ENCODE data around the gene PROSER3. TPM values are rescaled to one million over a fixed set of nuclear protein-coding genes. Genes with fewer than 3 reads are reported as not detected.

PROSER3 gene
- total and polyA plus RNA-seq, 2 experiments from 2014 or later = 2.7 to 12.6 TPM

- Histone ChIP-seq H3F3A (ENCODE audit: insufficient read depth) (no peaks in the 10 kb centered on the region), H4K20me1 (ENCODE audit: insufficient read depth) (no peaks in the 10 kb centered on the region), H3K4me2 (ENCODE audit: unreplicated experiment) (no peak overlapping the region), H3K9ac (no peak overlapping the region), H3K27ac (no peak overlapping the region), H3K79me2 (ENCODE audit: insufficient read depth) (no peaks in the 10 kb centered on the region), H3K4me1 (ENCODE audit: insufficient read depth) (no peaks in the 10 kb centered on the region), H2AFZ (no peak overlapping the region), H3K27me3 (replicated peaks; ENCODE audit: insufficient read depth) (0 out of 2 replicates have a peak, but pooled peaks cover 5% of the 10 kb centered on the region), H3K9me2 (ENCODE audit: insufficient read depth) (no peaks in the 10 kb centered on the region), H3K36me3 (ENCODE audit: low read depth) (no peaks in the 10 kb centered on the region), H3K4me3 (no peak overlapping the region), H3K9me3 (ENCODE audit: low read depth) (no peaks in the 10 kb centered on the region)
- in situ Hi-C loops (cut with MboI) = no loop called here
- WGBS, 2 experiments (ENCODE audit: low coverage in 1 of 2, low lambda C conversion rate in 2 of 2, missing lambda C conversion rate in 2 of 2) = 43 to 47% methylated on average over 11 of the region's 11 CpGs
- TF ChIP-seq EZH2phosphoT487 (IDR thresholded peaks at IDR 0.05; ENCODE audit: insufficient read depth, low read depth) = no peak
- TF ChIP-seq EZH2 (IDR thresholded peaks at IDR 0.05; ENCODE audit: insufficient read depth, poor library complexity, severe bottlenecking) = no peak
- DNase-seq = no peak
Observed at GRCh38 chr19:35813043-35813890, 55.3 kb downstream of the PROSER3 start.

GRCh38 chr19:35816262-35816661, 58.3 kb downstream of the PROSER3 start:
- 0 out of 2 replicates have a peak, but pooled peaks cover 5% of the 10 kb centered on the region for H3K27me3 ChIP-seq (replicated peaks; ENCODE audit: insufficient read depth)
- H4K20me1 ChIP-seq (ENCODE audit: insufficient read depth) = no peaks in the 10 kb centered on the region
- no peaks in the 10 kb centered on the region for H3F3A ChIP-seq (ENCODE audit: insufficient read depth)
- TF ChIP-seq EZH2phosphoT487 (IDR thresholded peaks at IDR 0.05; ENCODE audit: insufficient read depth, low read depth) (no peak), EZH2 (IDR thresholded peaks at IDR 0.05; ENCODE audit: insufficient read depth, poor library complexity, severe bottlenecking) (no peak)
- in situ Hi-C loops (cut with MboI) = no loop called here
- H3K4me3 ChIP-seq = no peak overlapping the region
- H3K79me2 ChIP-seq (ENCODE audit: insufficient read depth) = no peaks in the 10 kb centered on the region
- no peaks in the 10 kb centered on the region for H3K9me3 ChIP-seq (ENCODE audit: low read depth)
- H3K36me3 ChIP-seq (ENCODE audit: low read depth) = no peaks in the 10 kb centered on the region
- H2AFZ ChIP-seq = no peak overlapping the region
- no peaks in the 10 kb centered on the region for H3K4me1 ChIP-seq (ENCODE audit: insufficient read depth)
- H3K27ac ChIP-seq = no peak overlapping the region
- DNase-seq = no peak
- no peaks in the 10 kb centered on the region for H3K9me2 ChIP-seq (ENCODE audit: insufficient read depth)
- no peak overlapping the region for H3K9ac ChIP-seq
- 11 to 21% methylated on average over 6 of the region's 6 CpGs for WGBS, 2 experiments (ENCODE audit: low coverage in 1 of 2, low lambda C conversion rate in 2 of 2, missing lambda C conversion rate in 2 of 2)
- H3K4me2 ChIP-seq (ENCODE audit: unreplicated experiment) = no peak overlapping the region

GRCh38 chr19:35816846-35817245, 58.9 kb downstream of the PROSER3 start:
- TF ChIP-seq EZH2phosphoT487 (IDR thresholded peaks at IDR 0.05; ENCODE audit: insufficient read depth, low read depth) = no peak
- no peak for TF ChIP-seq EZH2 (IDR thresholded peaks at IDR 0.05; ENCODE audit: insufficient read depth, poor library complexity, severe bottlenecking)

GRCh38 chr19:35818445-35818844, 60.5 kb downstream of the PROSER3 start:
- Histone ChIP-seq H3K4me3 (no peak overlapping the region), H3F3A (ENCODE audit: insufficient read depth) (no peaks in the 10 kb centered on the region), H3K79me2 (ENCODE audit: insufficient read depth) (no peaks in the 10 kb centered on the region), H2AFZ (no peak overlapping the region), H3K4me1 (ENCODE audit: insufficient read depth) (no peaks in the 10 kb centered on the region), H3K9ac (no peak overlapping the region), H3K9me2 (ENCODE audit: insufficient read depth) (no peaks in the 10 kb centered on the region), H3K27ac (no peak overlapping the region), H3K4me2 (ENCODE audit: unreplicated experiment) (no peak overlapping the region), H3K9me3 (ENCODE audit: low read depth) (no peaks in the 10 kb centered on the region), H3K27me3 (replicated peaks; ENCODE audit: insufficient read depth) (no peaks in the 10 kb centered on the region), H4K20me1 (ENCODE audit: insufficient read depth) (no peaks in the 10 kb centered on the region), H3K36me3 (ENCODE audit: low read depth) (no peaks in the 10 kb centered on the region)
- in situ Hi-C loops (cut with MboI) = no loop called here
- DNase-seq = no peak
- WGBS, 2 experiments (ENCODE audit: low coverage in 1 of 2, low lambda C conversion rate in 2 of 2, missing lambda C conversion rate in 2 of 2) = 26% methylated on average over 3 of the region's 3 CpGs
- TF ChIP-seq EZH2 (IDR thresholded peaks at IDR 0.05; ENCODE audit: insufficient read depth, poor library complexity, severe bottlenecking) (no peak), EZH2phosphoT487 (IDR thresholded peaks at IDR 0.05; ENCODE audit: insufficient read depth, low read depth) (no peak)

More at GRCh38 chr19:35816846-35817245, 58.9 kb downstream of the PROSER3 start:
- no peaks in the 10 kb centered on the region for H3K79me2 ChIP-seq (ENCODE audit: insufficient read depth)
- in situ Hi-C loops (cut with MboI) = no loop called here
- no peak overlapping the region for H3K27ac ChIP-seq
- no peak overlapping the region for H3K4me3 ChIP-seq
- no peak for DNase-seq
- H4K20me1 ChIP-seq (ENCODE audit: insufficient read depth) = no peaks in the 10 kb centered on the region
- H3F3A ChIP-seq (ENCODE audit: insufficient read depth) = no peaks in the 10 kb centered on the region
- no peak overlapping the region for H2AFZ ChIP-seq
- H3K4me2 ChIP-seq (ENCODE audit: unreplicated experiment) = no peak overlapping the region
- H3K36me3 ChIP-seq (ENCODE audit: low read depth) = no peaks in the 10 kb centered on the region
- H3K27me3 ChIP-seq (replicated peaks; ENCODE audit: insufficient read depth) = 0 out of 2 replicates have a peak, but pooled peaks cover 5% of the 10 kb centered on the region
- WGBS, 2 experiments (ENCODE audit: low coverage in 1 of 2, low lambda C conversion rate in 2 of 2, missing lambda C conversion rate in 2 of 2) = 72 to 75% methylated on average over 9 of the region's 9 CpGs
- H3K9me2 ChIP-seq (ENCODE audit: insufficient read depth) = no peaks in the 10 kb centered on the region
- H3K9me3 ChIP-seq (ENCODE audit: low read depth) = no peaks in the 10 kb centered on the region
- no peak overlapping the region for H3K9ac ChIP-seq
- H3K4me1 ChIP-seq (ENCODE audit: insufficient read depth) = no peaks in the 10 kb centered on the region

Other genes starting within 250 kb of the PROSER3 start
- gene DMKN, start 244.5 kb upstream of the PROSER3 start, total RNA-seq (2014; rRNA removed; shearing (Covaris generic)) = 20.0 and 25.4 TPM in 2 replicates
- gene DMKN, start 244.5 kb upstream of the PROSER3 start, polyA plus RNA-seq (2016; fragmentation: Nextera tagmentation; extraction: Ambion mirVana) = 30.9 and 34.5 TPM in 2 replicates
- 3.2 and 4.3 TPM in 2 replicates for gene SBSN, start 229.9 kb upstream of the PROSER3 start, total RNA-seq (2014; rRNA removed; shearing (Covaris generic))
- 7.9 and 8.8 TPM in 2 replicates for gene SBSN, start 229.9 kb upstream of the PROSER3 start, polyA plus RNA-seq (2016; fragmentation: Nextera tagmentation; extraction: Ambion mirVana)
- gene GAPDHS, start 224.7 kb upstream of the PROSER3 start, total RNA-seq (2014; rRNA removed; shearing (Covaris generic)) = not detected in 2 replicates
- not detected in 2 replicates for gene GAPDHS, start 224.7 kb upstream of the PROSER3 start, polyA plus RNA-seq (2016; fragmentation: Nextera tagmentation; extraction: Ambion mirVana)
- 108 and 129 TPM in 2 replicates for gene TMEM147, start 212.6 kb upstream of the PROSER3 start, total RNA-seq (2014; rRNA removed; shearing (Covaris generic))
- 203 and 214 TPM in 2 replicates for gene TMEM147, start 212.6 kb upstream of the PROSER3 start, polyA plus RNA-seq (2016; fragmentation: Nextera tagmentation; extraction: Ambion mirVana)
- gene ATP4A, start 194.5 kb upstream of the PROSER3 start, total RNA-seq (2014; rRNA removed; shearing (Covaris generic)) = not detected in 2 replicates
- gene ATP4A, start 194.5 kb upstream of the PROSER3 start, polyA plus RNA-seq (2016; fragmentation: Nextera tagmentation; extraction: Ambion mirVana) = not detected in 2 replicates
- gene PMIS2, start 172.0 kb upstream of the PROSER3 start, total RNA-seq (2014; rRNA removed; shearing (Covaris generic)) = not detected in 2 replicates
- not detected in 2 replicates for gene PMIS2, start 172.0 kb upstream of the PROSER3 start, polyA plus RNA-seq (2016; fragmentation: Nextera tagmentation; extraction: Ambion mirVana)
- 8.5 and 10.1 TPM in 2 replicates for gene HAUS5, start 145.4 kb upstream of the PROSER3 start, total RNA-seq (2014; rRNA removed; shearing (Covaris generic))
- 7.4 and 9.6 TPM in 2 replicates for gene HAUS5, start 145.4 kb upstream of the PROSER3 start, polyA plus RNA-seq (2016; fragmentation: Nextera tagmentation; extraction: Ambion mirVana)
- gene RBM42, start 129.1 kb upstream of the PROSER3 start, total RNA-seq (2014; rRNA removed; shearing (Covaris generic)) = 57.3 and 74.7 TPM in 2 replicates
- 82.5 and 86.2 TPM in 2 replicates for gene RBM42, start 129.1 kb upstream of the PROSER3 start, polyA plus RNA-seq (2016; fragmentation: Nextera tagmentation; extraction: Ambion mirVana)
- gene ETV2, start 116.4 kb upstream of the PROSER3 start, total RNA-seq (2014; rRNA removed; shearing (Covaris generic)) = not detected in 2 replicates
- 0.91 and 0.93 TPM in 2 replicates for gene ETV2, start 116.4 kb upstream of the PROSER3 start, polyA plus RNA-seq (2016; fragmentation: Nextera tagmentation; extraction: Ambion mirVana)
- 328 and 423 TPM in 2 replicates for gene COX6B1, start 109.9 kb upstream of the PROSER3 start, total RNA-seq (2014; rRNA removed; shearing (Covaris generic))
- gene COX6B1, start 109.9 kb upstream of the PROSER3 start, polyA plus RNA-seq (2016; fragmentation: Nextera tagmentation; extraction: Ambion mirVana) = 448 and 472 TPM in 2 replicates
- gene UPK1A, start 91.7 kb upstream of the PROSER3 start, total RNA-seq (2014; rRNA removed; shearing (Covaris generic)) = not detected in 2 replicates
- gene UPK1A, start 91.7 kb upstream of the PROSER3 start, polyA plus RNA-seq (2016; fragmentation: Nextera tagmentation; extraction: Ambion mirVana) = not detected in 2 replicates
- gene ZBTB32, start 53.6 kb upstream of the PROSER3 start, total RNA-seq (2014; rRNA removed; shearing (Covaris generic)) = not detected in 2 replicates
- not detected in 2 replicates for gene ZBTB32, start 53.6 kb upstream of the PROSER3 start, polyA plus RNA-seq (2016; fragmentation: Nextera tagmentation; extraction: Ambion mirVana)
- 6.8 and 7.5 TPM in 2 replicates for gene KMT2B, start 40.2 kb upstream of the PROSER3 start, total RNA-seq (2014; rRNA removed; shearing (Covaris generic))
- 4.0 and 4.1 TPM in 2 replicates for gene KMT2B, start 40.2 kb upstream of the PROSER3 start, polyA plus RNA-seq (2016; fragmentation: Nextera tagmentation; extraction: Ambion mirVana)
- 1.4 TPM in 1 of 2 replicates, not detected in the other for gene IGFLR1, start 15.7 kb upstream of the PROSER3 start, total RNA-seq (2014; rRNA removed; shearing (Covaris generic))
- 3.2 and 3.3 TPM in 2 replicates for gene IGFLR1, start 15.7 kb upstream of the PROSER3 start, polyA plus RNA-seq (2016; fragmentation: Nextera tagmentation; extraction: Ambion mirVana)
- 10.7 and 18.8 TPM in 2 replicates for gene U2AF1L4, start 12.8 kb upstream of the PROSER3 start, total RNA-seq (2014; rRNA removed; shearing (Covaris generic))
- 23.1 and 25.3 TPM in 2 replicates for gene U2AF1L4, start 12.8 kb upstream of the PROSER3 start, polyA plus RNA-seq (2016; fragmentation: Nextera tagmentation; extraction: Ambion mirVana)
- gene PSENEN, start 12.5 kb upstream of the PROSER3 start, total RNA-seq (2014; rRNA removed; shearing (Covaris generic)) = 15.7 and 21.6 TPM in 2 replicates
- 99.7 and 108 TPM in 2 replicates for gene PSENEN, start 12.5 kb upstream of the PROSER3 start, polyA plus RNA-seq (2016; fragmentation: Nextera tagmentation; extraction: Ambion mirVana)
- gene LIN37, start 9.6 kb upstream of the PROSER3 start, total RNA-seq (2014; rRNA removed; shearing (Covaris generic)) = 12.0 and 12.3 TPM in 2 replicates
- gene LIN37, start 9.6 kb upstream of the PROSER3 start, polyA plus RNA-seq (2016; fragmentation: Nextera tagmentation; extraction: Ambion mirVana) = 9.5 and 9.7 TPM in 2 replicates
- gene HSPB6, start 1.1 kb upstream of the PROSER3 start, total RNA-seq (2014; rRNA removed; shearing (Covaris generic)) = 14.1 and 24.3 TPM in 2 replicates
- gene HSPB6, start 1.1 kb upstream of the PROSER3 start, polyA plus RNA-seq (2016; fragmentation: Nextera tagmentation; extraction: Ambion mirVana) = 220 and 238 TPM in 2 replicates
- 2.0 and 24.9 TPM in 2 replicates for gene ARHGAP33, start 17.4 kb downstream of the PROSER3 start, total RNA-seq (2014; rRNA removed; shearing (Covaris generic))
- 1.1 and 1.9 TPM in 2 replicates for gene ARHGAP33, start 17.4 kb downstream of the PROSER3 start, polyA plus RNA-seq (2016; fragmentation: Nextera tagmentation; extraction: Ambion mirVana)
- not detected in 2 replicates for gene PRODH2, start 54.7 kb downstream of the PROSER3 start, total RNA-seq (2014; rRNA removed; shearing (Covaris generic))
- not detected in 2 replicates for gene PRODH2, start 54.7 kb downstream of the PROSER3 start, polyA plus RNA-seq (2016; fragmentation: Nextera tagmentation; extraction: Ambion mirVana)
- gene NPHS1, start 94.3 kb downstream of the PROSER3 start, total RNA-seq (2014; rRNA removed; shearing (Covaris generic)) = not detected in 2 replicates
- not detected in 2 replicates for gene NPHS1, start 94.3 kb downstream of the PROSER3 start, polyA plus RNA-seq (2016; fragmentation: Nextera tagmentation; extraction: Ambion mirVana)
- gene KIRREL2, start 98.7 kb downstream of the PROSER3 start, total RNA-seq (2014; rRNA removed; shearing (Covaris generic)) = not detected in 2 replicates
- not detected in 2 replicates for gene KIRREL2, start 98.7 kb downstream of the PROSER3 start, polyA plus RNA-seq (2016; fragmentation: Nextera tagmentation; extraction: Ambion mirVana)
- gene APLP1, start 110.4 kb downstream of the PROSER3 start, total RNA-seq (2014; rRNA removed; shearing (Covaris generic)) = 10.6 and 20.4 TPM in 2 replicates
- gene APLP1, start 110.4 kb downstream of the PROSER3 start, polyA plus RNA-seq (2016; fragmentation: Nextera tagmentation; extraction: Ambion mirVana) = 16.7 and 16.8 TPM in 2 replicates
- gene NFKBID, start 142.4 kb downstream of the PROSER3 start, total RNA-seq (2014; rRNA removed; shearing (Covaris generic)) = 5.0 and 7.6 TPM in 2 replicates
- gene NFKBID, start 142.4 kb downstream of the PROSER3 start, polyA plus RNA-seq (2016; fragmentation: Nextera tagmentation; extraction: Ambion mirVana) = 3.9 and 7.1 TPM in 2 replicates
- gene HCST, start 144.4 kb downstream of the PROSER3 start, total RNA-seq (2014; rRNA removed; shearing (Covaris generic)) = not detected in 2 replicates
- 9.1 and 11.3 TPM in 2 replicates for gene HCST, start 144.4 kb downstream of the PROSER3 start, polyA plus RNA-seq (2016; fragmentation: Nextera tagmentation; extraction: Ambion mirVana)
- gene TYROBP, start 150.1 kb downstream of the PROSER3 start, total RNA-seq (2014; rRNA removed; shearing (Covaris generic)) = not detected in 2 replicates
- gene TYROBP, start 150.1 kb downstream of the PROSER3 start, polyA plus RNA-seq (2016; fragmentation: Nextera tagmentation; extraction: Ambion mirVana) = not detected in 2 replicates
- 5.3 and 9.4 TPM in 2 replicates for gene LRFN3, start 178.2 kb downstream of the PROSER3 start, total RNA-seq (2014; rRNA removed; shearing (Covaris generic))
- gene LRFN3, start 178.2 kb downstream of the PROSER3 start, polyA plus RNA-seq (2016; fragmentation: Nextera tagmentation; extraction: Ambion mirVana) = 7.1 and 7.5 TPM in 2 replicates
- 38.3 and 49.7 TPM in 2 replicates for gene SDHAF1, start 237.0 kb downstream of the PROSER3 start, total RNA-seq (2014; rRNA removed; shearing (Covaris generic))
- gene SDHAF1, start 237.0 kb downstream of the PROSER3 start, polyA plus RNA-seq (2016; fragmentation: Nextera tagmentation; extraction: Ambion mirVana) = 17.2 and 20.3 TPM in 2 replicates